Mesenchymal stem cell (in vitro differentiated cells and primary cell): ENCODE measurements around the gene USP9X.
A peak's percentile ranks its signal among the peaks of the same experiment; 100 is the strongest.

Experiments
- DNase-seq: peaks from one replicate; pipeline ENCODE4 v3.0.0-alpha.2; 2013
- H2AFZ ChIP-seq: one replicate; pipeline ENCODE4 v1.6.1; 2013; ENCODE audit warnings: low read depth, mild to moderate bottlenecking, control low read depth, inconsistent platforms, low read length, moderate library complexity
- H2AK5ac ChIP-seq: 2 replicates; pipeline ENCODE4 v1.6.1; 2013; ENCODE audit warnings: low read length, moderate library complexity, mild to moderate bottlenecking, inconsistent platforms; ENCODE audit not compliant: severe bottlenecking
- H2BK120ac ChIP-seq: one replicate; pipeline ENCODE4 v1.6.1; 2013; ENCODE audit warnings: low read depth, mild to moderate bottlenecking, inconsistent platforms, low read length, moderate library complexity
- H2BK12ac ChIP-seq, 2 experiments: one replicate each; pipeline ENCODE4 v1.6.1; 2013; ENCODE audit warnings: inconsistent platforms in 2 of 2, low read length in 2 of 2, mild to moderate bottlenecking in 2 of 2, moderate library complexity in 2 of 2, control low read depth in 1 of 2
- H2BK15ac ChIP-seq: one replicate; pipeline ENCODE4 v1.6.1; 2013; ENCODE audit warnings: mild to moderate bottlenecking, low read depth, inconsistent platforms; ENCODE audit not compliant: poor library complexity, severe bottlenecking
- H2BK5ac ChIP-seq: 2 replicates; pipeline ENCODE4 v1.6.1; 2013; ENCODE audit warnings: low read depth, mild to moderate bottlenecking, low read length, control low read depth, inconsistent platforms; ENCODE audit not compliant: poor library complexity, severe bottlenecking
- H3K14ac ChIP-seq, 2 experiments: one replicate each; pipeline ENCODE4 v1.6.1; 2013; ENCODE audit warnings: inconsistent platforms in 2 of 2, low read length in 2 of 2, control low read depth in 1 of 2, mild to moderate bottlenecking in 1 of 2, moderate library complexity in 1 of 2
- H3K18ac ChIP-seq, 2 experiments: one replicate each; pipeline ENCODE4 v1.6.1; 2013; ENCODE audit warnings: inconsistent platforms in 2 of 2, low read length in 2 of 2, control low read depth in 1 of 2, low read depth in 1 of 2, mild to moderate bottlenecking in 1 of 2
- H3K23ac ChIP-seq, 2 experiments: one replicate each; pipeline ENCODE4 v1.6.1; 2013; ENCODE audit warnings: inconsistent platforms in 2 of 2, low read length in 2 of 2, mild to moderate bottlenecking in 2 of 2, moderate library complexity in 2 of 2, control low read depth in 1 of 2
- H3K27ac ChIP-seq: 2 replicates; pipeline ENCODE4 v1.5.1; 2013; ENCODE audit warnings: mild to moderate bottlenecking, moderate library complexity, low read length, control low read depth, inconsistent platforms; ENCODE audit not compliant: poor library complexity, severe bottlenecking
- H3K27me3 ChIP-seq, 2 experiments: 2 replicates each; pipeline versions ENCODE4 v1.6.1 to v1.7.0; 2013; ENCODE audit warnings: low read length in 2 of 2, mild to moderate bottlenecking in 2 of 2, moderate library complexity in 2 of 2, control low read depth in 1 of 2, inconsistent platforms in 1 of 2; ENCODE audit not compliant: control insufficient read depth in 1 of 2, insufficient read depth in 1 of 2
- H3K36me3 ChIP-seq, 2 experiments: 2 replicates each; pipeline versions ENCODE4 v1.6.1 to v1.7.0; 2013; ENCODE audit warnings: low read length in 2 of 2, control low read depth in 1 of 2, inconsistent platforms in 1 of 2, low read depth in 1 of 2, mild to moderate bottlenecking in 1 of 2; ENCODE audit not compliant: insufficient read depth in 2 of 2, control insufficient read depth in 1 of 2
- H3K4ac ChIP-seq, 2 experiments: one replicate each; pipeline ENCODE4 v1.6.1; 2013; ENCODE audit warnings: inconsistent platforms in 2 of 2, low read length in 2 of 2, mild to moderate bottlenecking in 2 of 2, moderate library complexity in 2 of 2, control low read depth in 1 of 2, low read depth in 1 of 2
- H3K4me1 ChIP-seq: 2 replicates; pipeline ENCODE4 v1.6.1; 2013; ENCODE audit warnings: low read depth, low read length, control low read depth; ENCODE audit not compliant: control insufficient read depth, insufficient read depth
- H3K4me2 ChIP-seq: 2 replicates; pipeline ENCODE4 v1.6.1; 2013; ENCODE audit warnings: low read length, mild to moderate bottlenecking, inconsistent platforms; ENCODE audit not compliant: poor library complexity, severe bottlenecking
- H3K4me3 ChIP-seq, 2 experiments: 2 replicates each; pipeline versions ENCODE4 v1.5.1 to v1.7.0; 2013; ENCODE audit warnings: low read length in 2 of 2, mild to moderate bottlenecking in 2 of 2, control low read depth in 1 of 2, low read depth in 1 of 2; ENCODE audit not compliant: insufficient read depth in 1 of 2
- H3K79me1 ChIP-seq: replicated peaks from 2 replicates; pipeline ENCODE4 v1.6.1; 2013; ENCODE audit warnings: mild to moderate bottlenecking, control low read depth, low read length, inconsistent platforms; ENCODE audit not compliant: poor library complexity, severe bottlenecking
- H3K9ac ChIP-seq: 2 replicates; pipeline ENCODE4 v1.7.0; 2013; ENCODE audit warnings: mild to moderate bottlenecking, low read length, moderate library complexity
- H3K9me3 ChIP-seq: 2 replicates; pipeline ENCODE4 v1.7.0; 2013; ENCODE audit warnings: mild to moderate bottlenecking, low read length; ENCODE audit not compliant: control insufficient read depth
- H4K8ac ChIP-seq: one replicate; pipeline ENCODE4 v1.6.1; 2013; ENCODE audit warnings: inconsistent platforms, mild to moderate bottlenecking, low read length, moderate library complexity
- H4K91ac ChIP-seq: one replicate; pipeline ENCODE4 v1.6.1; 2013; ENCODE audit warnings: mild to moderate bottlenecking, low read length, inconsistent platforms
- WGBS: methylation state at CpG from one replicate; pipeline ENCODE4 v1.1.7; 2013; ENCODE audit warnings: mixed read lengths; 5-methylcytosine and 5-hydroxymethylcytosine counted together

Gene USP9X

DNA sequence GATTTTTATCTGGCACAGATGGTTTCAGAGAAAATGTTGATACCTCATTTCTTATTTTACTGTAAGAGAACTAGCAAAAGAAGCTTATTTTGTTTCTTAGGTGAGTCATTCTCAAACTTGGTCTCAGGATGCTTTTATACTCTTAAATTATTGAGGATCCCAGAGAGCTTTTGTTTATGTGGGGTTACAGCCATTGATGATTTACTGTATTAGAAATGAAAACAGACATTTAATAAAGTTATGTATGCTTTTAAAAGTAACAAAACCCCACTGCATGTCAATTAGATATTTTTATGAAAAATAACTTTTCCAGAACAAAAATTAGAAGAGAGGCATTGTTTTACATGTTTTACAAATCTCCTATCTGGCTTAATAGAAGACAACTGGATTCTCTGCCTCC, 12.1 kb downstream of the USP9X start:
- Histone ChIP-seq H4K91ac (no peak overlapping the region), H2AK5ac (no peak overlapping the region), H2BK15ac (no peak overlapping the region), H2BK5ac (no peak overlapping the region), H2AFZ (no peak overlapping the region), H3K79me1 (no peaks in the 10 kb centered on the region), H3K9ac (peak overlapping the region; percentile 6), H3K4me2 (no peak overlapping the region), H2BK12ac (no peak overlapping the region), H3K14ac (no peak overlapping the region), H3K4ac (no peak overlapping the region), H3K36me3 (no peaks in the 10 kb centered on the region), H3K23ac (no peak overlapping the region), H2BK120ac (no peak overlapping the region), H3K18ac (no peak overlapping the region), H3K27me3 (peaks cover 0 to 26% of the 10 kb centered on the region in 2 experiments), H3K9me3 (no peaks in the 10 kb centered on the region), H4K8ac (no peak overlapping the region), H3K27ac (no peak overlapping the region), H3K4me3 (no peak overlapping the region), H3K4me1 (peaks cover 2% of the 10 kb centered on the region)
- DNase-seq = no peak

DNA sequence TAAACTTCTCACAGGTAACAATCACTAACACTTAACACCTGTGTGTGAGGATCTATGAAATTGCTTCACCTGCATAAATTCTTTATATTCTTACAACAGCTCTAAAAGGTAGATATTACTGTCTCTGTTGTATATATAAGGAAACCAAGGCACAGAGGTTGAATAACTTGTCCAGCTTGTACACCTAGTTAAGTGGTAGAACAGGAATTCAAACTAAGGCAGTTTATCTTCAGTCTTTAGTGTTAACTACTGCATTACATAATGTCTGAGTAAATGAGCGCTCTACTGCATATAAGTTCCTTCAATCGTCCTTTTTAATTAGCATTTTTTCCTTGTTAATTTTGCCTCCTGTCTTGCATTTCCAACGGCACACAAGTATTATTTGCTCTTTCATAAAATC, 15.0 kb downstream of the USP9X start:
- H3K27ac ChIP-seq = no peak overlapping the region
- H2BK15ac ChIP-seq = no peak overlapping the region
- H3K79me1 ChIP-seq = no peaks in the 10 kb centered on the region
- peaks cover 0 to 25% of the 10 kb centered on the region in 2 experiments for H3K27me3 ChIP-seq
- H3K14ac ChIP-seq = no peak overlapping the region
- 100% methylated on average over 2 of the region's 3 CpGs for WGBS
- H3K4ac ChIP-seq = no peak overlapping the region
- no peak overlapping the region for H2AFZ ChIP-seq
- H4K91ac ChIP-seq = no peak overlapping the region
- no peak for DNase-seq
- no peak overlapping the region for H3K18ac ChIP-seq
- no peak overlapping the region for H2BK12ac ChIP-seq
- no peak overlapping the region for H2BK120ac ChIP-seq
- H3K36me3 ChIP-seq = no peaks in the 10 kb centered on the region
- no peaks in the 10 kb centered on the region for H3K4me1 ChIP-seq
- no peak overlapping the region for H3K9ac ChIP-seq
- H2BK5ac ChIP-seq = no peak overlapping the region
- H3K4me3 ChIP-seq = no peak overlapping the region
- no peak overlapping the region for H3K4me2 ChIP-seq
- no peak overlapping the region for H4K8ac ChIP-seq
- H2AK5ac ChIP-seq = no peak overlapping the region
- H3K9me3 ChIP-seq = no peaks in the 10 kb centered on the region
- H3K23ac ChIP-seq = no peak overlapping the region

- no peak overlapping the region for H2BK12ac ChIP-seq
- no peak overlapping the region for H2AFZ ChIP-seq
- no peaks in the 10 kb centered on the region for H3K4me1 ChIP-seq
- H2BK5ac ChIP-seq = no peak overlapping the region
- H3K4me3 ChIP-seq = no peak overlapping the region
- no peak overlapping the region for H2BK15ac ChIP-seq
- no peaks in the 10 kb centered on the region for H3K9me3 ChIP-seq
- H2AK5ac ChIP-seq = no peak overlapping the region
- no peak for DNase-seq
- peaks cover 0 to 19% of the 10 kb centered on the region in 2 experiments for H3K27me3 ChIP-seq
- H3K4ac ChIP-seq = no peak overlapping the region
- no peaks in the 10 kb centered on the region for H3K36me3 ChIP-seq
- no peak overlapping the region for H3K14ac ChIP-seq
- no peak overlapping the region for H3K23ac ChIP-seq
- no peaks in the 10 kb centered on the region for H3K79me1 ChIP-seq
- H3K9ac ChIP-seq = no peak overlapping the region
- H3K27ac ChIP-seq = no peak overlapping the region
- H4K8ac ChIP-seq = no peak overlapping the region
- no peak overlapping the region for H4K91ac ChIP-seq
- 100% methylated on average over 1 of the region's 4 CpGs for WGBS
- H2BK120ac ChIP-seq = no peak overlapping the region
- H3K4me2 ChIP-seq = no peak overlapping the region
- no peak overlapping the region for H3K18ac ChIP-seq
Measured at GRCh38 chrX:41100819-41101218, 15.6 kb downstream of the USP9X start.

DNA sequence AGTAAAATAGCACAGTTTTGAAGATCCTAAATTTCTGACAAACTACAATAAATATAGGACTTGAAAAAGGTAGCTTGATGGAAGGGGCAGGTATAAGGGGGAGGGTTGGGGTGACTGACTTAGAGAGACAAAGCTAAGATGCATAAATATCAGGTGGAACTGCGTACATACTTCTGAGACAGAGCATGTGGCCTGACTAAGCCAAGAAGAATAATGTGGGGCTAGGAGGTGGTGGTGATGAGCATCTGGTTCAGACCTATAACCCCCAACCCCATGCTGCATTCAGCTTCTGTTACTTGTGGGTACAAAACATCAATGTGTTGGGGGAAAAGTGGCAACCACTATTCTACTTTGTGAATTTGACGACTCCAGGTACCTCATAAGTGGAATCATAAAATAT, 19.8 kb downstream of the USP9X start:
- H2BK15ac ChIP-seq = no peak overlapping the region
- H3K27me3 ChIP-seq = peaks cover 0 to 17% of the 10 kb centered on the region in 2 experiments
- no peak overlapping the region for H3K4me2 ChIP-seq
- no peak overlapping the region for H4K8ac ChIP-seq
- no peak overlapping the region for H3K27ac ChIP-seq
- no peak overlapping the region for H2BK120ac ChIP-seq
- H3K36me3 ChIP-seq = no peaks in the 10 kb centered on the region
- peaks cover 12% of the 10 kb centered on the region for H3K9me3 ChIP-seq
- no peak overlapping the region for H2AFZ ChIP-seq
- no peaks in the 10 kb centered on the region for H3K79me1 ChIP-seq
- H3K9ac ChIP-seq = no peak overlapping the region
- H3K4me3 ChIP-seq = no peak overlapping the region
- DNase-seq = no peak
- H4K91ac ChIP-seq = no peak overlapping the region
- no peak overlapping the region for H2BK12ac ChIP-seq
- H2BK5ac ChIP-seq = no peak overlapping the region
- H3K14ac ChIP-seq = no peak overlapping the region
- 100% methylated on average over 1 of the region's 2 CpGs for WGBS
- H3K4me1 ChIP-seq = peaks cover 3% of the 10 kb centered on the region
- H3K18ac ChIP-seq = no peak overlapping the region
- H2AK5ac ChIP-seq = no peak overlapping the region
- H3K23ac ChIP-seq = no peak overlapping the region
- no peak overlapping the region for H3K4ac ChIP-seq
